ENCODE measurements around the gene ANKRD65. TPM values are rescaled to one million over a fixed set of nuclear protein-coding genes. Genes with fewer than 3 reads are reported as not detected.
"Not testable (repeated sequence)": the region's sequence is repeated elsewhere in the genome, so short reads cannot be mapped to it uniquely, and the experiment has no call there.

ANKRD65 gene
- total RNA-seq, 1 experiment from 2014 or later = 1.4 TPM

GRCh38 chr1:1385931-1386330, 35.1 kb downstream of the ANKRD65 start:
- CTCF ChIA-PET = interaction anchor here (0.7 to 1.0 kb wide), 2 partner anchors 8 to 34 kb away, joined by 3 to 4 read pairs; no protein-coding TSS in a partner anchor
- no peak overlapping the region for H3K4me3 Mint-ChIP-seq (ENCODE audit: unreplicated experiment)
- BruUV-seq (replicated peaks) = no TSS peak
- H3K27me3 Mint-ChIP-seq (ENCODE audit: insufficient read depth, unreplicated experiment) = no peaks in the 10 kb centered on the region
- H3K4me1 Mint-ChIP-seq (ENCODE audit: insufficient read depth, unreplicated experiment) = no peaks in the 10 kb centered on the region
- intact Hi-C loops (cut with micrococcal nuclease) = no loop called here
- H3K27ac Mint-ChIP-seq (ENCODE audit: low read depth, unreplicated experiment) = no peak overlapping the region
- no peaks in the 10 kb centered on the region for H3K9me3 Mint-ChIP-seq (ENCODE audit: unreplicated experiment)
- TF ChIP-seq, protein P1, sequence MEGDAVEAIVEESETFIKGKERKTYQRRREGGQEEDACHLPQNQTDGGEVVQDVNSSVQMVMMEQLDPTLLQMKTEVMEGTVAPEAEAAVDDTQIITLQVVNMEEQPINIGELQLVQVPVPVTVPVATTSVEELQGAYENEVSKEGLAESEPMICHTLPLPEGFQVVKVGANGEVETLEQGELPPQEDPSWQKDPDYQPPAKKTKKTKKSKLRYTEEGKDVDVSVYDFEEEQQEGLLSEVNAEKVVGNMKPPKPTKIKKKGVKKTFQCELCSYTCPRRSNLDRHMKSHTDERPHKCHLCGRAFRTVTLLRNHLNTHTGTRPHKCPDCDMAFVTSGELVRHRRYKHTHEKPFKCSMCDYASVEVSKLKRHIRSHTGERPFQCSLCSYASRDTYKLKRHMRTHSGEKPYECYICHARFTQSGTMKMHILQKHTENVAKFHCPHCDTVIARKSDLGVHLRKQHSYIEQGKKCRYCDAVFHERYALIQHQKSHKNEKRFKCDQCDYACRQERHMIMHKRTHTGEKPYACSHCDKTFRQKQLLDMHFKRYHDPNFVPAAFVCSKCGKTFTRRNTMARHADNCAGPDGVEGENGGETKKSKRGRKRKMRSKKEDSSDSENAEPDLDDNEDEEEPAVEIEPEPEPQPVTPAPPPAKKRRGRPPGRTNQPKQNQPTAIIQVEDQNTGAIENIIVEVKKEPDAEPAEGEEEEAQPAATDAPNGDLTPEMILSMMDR (IDR thresholded peaks at IDR 0.05; ENCODE audit: unreplicated experiment) = no peak
- POLR2A ChIA-PET = interaction anchor here (1.2 to 2.9 kb wide), 2 partner anchors 11 to 12 kb away, joined by 4 to 10 read pairs; partner anchors contain the start of gene AURKAIP1
- H3K36me3 Mint-ChIP-seq (ENCODE audit: insufficient read depth, unreplicated experiment) = peaks cover 61% of the 10 kb centered on the region
- no peak for DNase-seq (ENCODE audit: unreplicated experiment)

DNA sequence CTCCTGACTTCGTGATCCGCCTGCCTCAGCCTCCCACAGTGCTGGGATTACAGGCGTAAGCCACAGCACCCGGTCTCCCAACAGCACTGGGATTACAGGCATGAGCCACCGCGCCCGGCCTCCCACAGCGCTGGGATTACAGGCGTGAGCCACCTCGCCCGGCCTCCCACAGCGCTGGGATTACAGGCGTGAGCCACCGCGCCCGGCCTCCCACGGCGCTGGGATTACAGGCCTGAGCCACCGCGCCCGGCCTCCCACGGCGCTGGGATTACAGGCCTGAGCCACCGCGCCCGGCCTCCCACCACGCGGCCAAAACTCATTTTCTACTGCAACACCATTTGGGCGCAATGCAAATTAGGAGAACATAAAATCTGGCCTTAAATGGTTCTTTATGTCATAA, 35.7 kb downstream of the ANKRD65 start:
- ChIA-PET POLR2A (interaction anchor here (1.2 to 2.9 kb wide), 2 partner anchors 10 to 13 kb away, joined by 4 to 10 read pairs; partner anchors contain the start of gene AURKAIP1), CTCF (interaction anchor here (0.7 kb wide), 1 partner anchor 34 kb away, joined by 3 read pairs; no protein-coding TSS in a partner anchor)
- BruUV-seq (replicated peaks); H3K27ac Mint-ChIP-seq (ENCODE audit: low read depth, unreplicated experiment); H3K9me3 Mint-ChIP-seq (ENCODE audit: unreplicated experiment); H3K4me1 Mint-ChIP-seq (ENCODE audit: insufficient read depth, unreplicated experiment); H3K4me3 Mint-ChIP-seq (ENCODE audit: unreplicated experiment); intact Hi-C loops (cut with micrococcal nuclease); H3K27me3 Mint-ChIP-seq (ENCODE audit: insufficient read depth, unreplicated experiment); DNase-seq (ENCODE audit: unreplicated experiment): not testable (repeated sequence)
- peaks cover 55% of the 10 kb centered on the region for H3K36me3 Mint-ChIP-seq (ENCODE audit: insufficient read depth, unreplicated experiment)

DNA sequence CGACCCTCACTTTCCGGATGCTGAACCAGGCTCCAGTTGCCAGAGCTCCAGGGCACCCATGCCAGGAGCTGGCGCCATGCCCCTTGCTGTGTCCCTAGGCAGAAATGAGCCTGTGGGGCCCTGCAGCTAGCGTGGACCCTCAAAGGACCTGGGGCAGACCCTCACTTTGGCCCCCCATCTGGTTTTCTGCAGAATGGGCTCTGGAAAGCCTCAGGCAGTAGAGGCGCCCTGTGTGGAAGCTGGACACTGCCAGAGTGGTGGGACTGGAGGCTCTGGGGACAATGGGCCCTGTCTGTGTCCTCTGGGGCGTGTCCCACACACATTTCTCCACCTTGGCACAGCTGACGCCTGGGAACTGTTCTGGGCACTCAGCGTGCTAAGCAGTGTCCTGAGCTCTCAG, 39.8 kb downstream of the ANKRD65 start:
- BruUV-seq (replicated peaks) = no TSS peak
- ChIA-PET POLR2A (no interaction called here), CTCF (no interaction called here)
- TF ChIP-seq, protein P1 (IDR thresholded peaks at IDR 0.05; ENCODE audit: unreplicated experiment) = no peak
- Mint-ChIP-seq H3K36me3 (ENCODE audit: insufficient read depth, unreplicated experiment) (peaks cover 15% of the 10 kb centered on the region), H3K4me3 (ENCODE audit: unreplicated experiment) (no peak overlapping the region), H3K27ac (ENCODE audit: low read depth, unreplicated experiment) (no peak overlapping the region), H3K27me3 (ENCODE audit: insufficient read depth, unreplicated experiment) (no peaks in the 10 kb centered on the region), H3K9me3 (ENCODE audit: unreplicated experiment) (no peaks in the 10 kb centered on the region), H3K4me1 (ENCODE audit: insufficient read depth, unreplicated experiment) (peaks cover 9% of the 10 kb centered on the region)
- intact Hi-C loops (cut with micrococcal nuclease) = no loop called here
- DNase-seq (ENCODE audit: unreplicated experiment) = no peak

- Mint-ChIP-seq H3K4me1 (ENCODE audit: insufficient read depth, unreplicated experiment) (peaks cover 9% of the 10 kb centered on the region), H3K27ac (ENCODE audit: low read depth, unreplicated experiment) (no peak overlapping the region), H3K27me3 (ENCODE audit: insufficient read depth, unreplicated experiment) (no peaks in the 10 kb centered on the region), H3K9me3 (ENCODE audit: unreplicated experiment) (no peaks in the 10 kb centered on the region), H3K4me3 (ENCODE audit: unreplicated experiment) (no peak overlapping the region), H3K36me3 (ENCODE audit: insufficient read depth, unreplicated experiment) (peaks cover 10% of the 10 kb centered on the region)
- BruUV-seq (replicated peaks) = no TSS peak
- TF ChIP-seq, protein P1 (IDR thresholded peaks at IDR 0.05; ENCODE audit: unreplicated experiment) = no peak
- ChIA-PET CTCF (no interaction called here), POLR2A (no interaction called here)
- no peak for DNase-seq (ENCODE audit: unreplicated experiment)
- intact Hi-C loops (cut with micrococcal nuclease) = no loop called here
Measured at GRCh38 chr1:1380860-1381259, 40.2 kb downstream of the ANKRD65 start.
